Raji (cell line): Measurements from ENCODE around the gene LCTL.

Source experiments
- POLR2A ChIP-seq: IDR thresholded peaks from 2 replicates; pipeline ENCODE4 v1.6.1; 2011; ENCODE audit warnings: low read depth, low read length, control low read depth; ENCODE audit not compliant: insufficient read depth

LCTL gene

DNA sequence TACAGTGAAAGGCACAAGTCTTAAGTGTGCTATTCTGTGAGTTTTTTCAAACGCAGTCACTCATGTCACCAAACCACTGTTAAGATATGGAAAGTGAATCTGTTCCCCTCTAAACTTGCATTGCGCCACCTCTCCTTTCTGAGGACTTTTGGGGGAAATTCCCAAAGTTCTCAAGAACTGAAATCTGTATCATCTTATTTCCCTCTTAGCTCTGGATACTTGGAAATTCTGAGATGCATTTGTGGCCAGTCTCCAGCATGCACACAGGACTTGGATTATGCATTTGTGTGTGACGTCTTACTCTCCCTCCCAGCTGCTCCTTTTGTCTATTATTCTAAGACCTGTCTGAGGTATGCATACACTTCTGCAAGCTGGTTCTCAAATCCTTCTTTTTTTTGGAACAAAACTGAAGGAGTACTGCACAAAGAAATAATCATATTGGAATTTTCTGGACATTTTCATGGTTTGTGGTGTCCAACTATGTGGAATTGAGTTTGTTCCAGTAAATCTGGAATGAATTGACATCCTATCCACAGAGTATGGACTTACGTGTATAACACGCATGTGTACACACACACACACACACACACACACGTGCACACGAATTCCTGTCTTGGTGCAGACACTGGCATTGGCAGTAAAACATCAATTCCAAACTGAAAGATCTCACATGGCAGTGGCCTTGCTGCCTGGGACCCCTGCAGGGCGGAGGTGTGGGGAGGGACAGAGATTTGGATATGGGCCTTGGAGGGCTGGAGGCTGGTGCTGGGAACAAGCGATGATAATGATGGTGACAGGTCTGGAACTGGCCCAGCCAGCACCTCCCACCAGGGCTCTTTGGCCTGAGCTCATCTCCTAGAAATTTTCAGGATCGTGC is 8.2 kb upstream of the LCTL start:
- no peak for TF ChIP-seq POLR2A

DNA sequence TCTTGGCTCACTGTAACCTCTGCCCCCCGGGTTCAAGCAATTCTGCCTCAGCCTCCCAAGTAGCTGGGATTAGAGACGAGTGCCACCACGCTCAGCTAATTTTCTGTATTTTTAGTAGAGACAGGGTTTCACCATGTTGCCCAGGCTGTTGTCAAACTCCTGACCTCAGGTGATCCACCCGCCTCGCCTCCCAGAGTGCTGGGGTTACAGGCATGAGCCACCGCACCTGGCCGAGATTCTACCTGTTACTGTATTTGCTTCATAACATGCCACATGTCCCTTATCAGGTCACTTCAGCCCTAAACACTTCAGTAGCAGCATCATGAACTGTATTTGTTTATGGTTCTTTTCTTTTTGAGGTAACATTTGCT is 7.5 kb upstream of the LCTL start:
- TF ChIP-seq POLR2A, result no peak

DNA sequence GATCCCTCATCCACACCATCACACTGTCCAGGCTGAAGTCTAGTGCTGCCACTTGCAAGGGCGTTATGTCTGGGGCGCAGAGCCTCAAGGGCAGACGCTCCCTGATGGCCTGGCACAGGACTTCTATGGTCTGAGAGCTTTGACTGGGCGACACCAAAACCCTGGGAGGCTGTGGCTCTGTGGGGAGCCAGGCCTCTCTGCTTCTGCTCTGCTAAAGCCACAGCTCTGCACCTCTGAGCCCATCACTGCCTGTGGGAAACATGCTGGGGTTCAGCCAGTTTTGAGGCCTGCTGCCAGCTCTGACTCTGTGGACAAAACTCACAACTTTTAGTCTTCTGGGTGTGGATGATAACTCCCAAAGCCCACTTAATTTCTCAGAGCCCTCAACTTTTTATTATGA is 6.3 kb upstream of the LCTL start:
- no peak for TF ChIP-seq POLR2A

DNA sequence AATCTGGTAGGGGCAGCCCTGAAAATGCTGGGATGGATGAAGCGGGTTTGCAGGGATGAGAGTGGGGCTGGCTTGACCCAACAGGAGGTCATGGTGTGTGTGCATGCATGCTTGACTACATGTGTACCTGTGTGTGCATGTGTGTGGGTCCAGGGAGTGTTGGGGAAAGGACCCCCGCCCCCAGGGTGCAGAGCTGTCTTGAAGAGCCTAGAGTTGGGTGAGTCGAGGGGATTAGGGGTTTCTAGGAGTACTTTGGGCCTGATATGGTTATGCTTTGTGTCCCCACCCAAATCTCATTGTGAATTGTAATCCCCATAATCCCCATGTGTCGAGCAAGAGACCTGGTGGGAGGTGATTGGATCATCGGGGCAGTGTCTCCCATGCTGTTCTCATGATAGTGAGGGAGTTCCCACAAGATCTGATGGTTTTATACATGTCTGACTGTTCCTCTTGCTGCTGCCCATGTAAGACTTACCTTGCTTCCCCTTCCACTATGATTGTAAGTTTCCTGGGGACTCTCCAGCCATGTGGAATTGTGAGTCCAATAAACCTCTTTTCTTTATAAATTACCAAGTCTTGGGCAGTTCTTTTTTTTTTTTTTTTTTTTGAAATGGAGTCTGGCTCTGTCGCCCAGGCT is 5.2 kb upstream of the LCTL start:
- TF ChIP-seq POLR2A, result no peak

DNA sequence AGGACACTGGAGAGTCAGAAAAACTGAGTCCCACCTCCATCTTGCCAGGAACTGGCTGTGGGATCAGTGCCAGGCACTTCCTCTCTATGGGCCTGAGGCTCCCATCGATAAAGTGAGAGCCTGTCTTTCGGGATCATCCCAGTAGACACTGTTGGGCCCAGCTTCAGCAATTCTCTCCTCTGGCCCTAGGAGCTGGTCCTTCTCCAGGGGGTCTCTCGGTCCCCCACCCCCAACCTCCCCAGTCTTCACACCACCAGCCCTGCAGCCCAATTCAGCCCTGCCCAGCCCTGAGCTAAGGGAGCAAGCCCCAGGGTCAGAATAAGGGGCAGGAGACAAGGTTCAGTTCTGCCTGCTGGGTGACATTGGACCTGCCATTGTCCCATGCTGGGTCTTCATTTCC is 4.5 kb upstream of the LCTL start:
- no peak for TF ChIP-seq POLR2A

DNA sequence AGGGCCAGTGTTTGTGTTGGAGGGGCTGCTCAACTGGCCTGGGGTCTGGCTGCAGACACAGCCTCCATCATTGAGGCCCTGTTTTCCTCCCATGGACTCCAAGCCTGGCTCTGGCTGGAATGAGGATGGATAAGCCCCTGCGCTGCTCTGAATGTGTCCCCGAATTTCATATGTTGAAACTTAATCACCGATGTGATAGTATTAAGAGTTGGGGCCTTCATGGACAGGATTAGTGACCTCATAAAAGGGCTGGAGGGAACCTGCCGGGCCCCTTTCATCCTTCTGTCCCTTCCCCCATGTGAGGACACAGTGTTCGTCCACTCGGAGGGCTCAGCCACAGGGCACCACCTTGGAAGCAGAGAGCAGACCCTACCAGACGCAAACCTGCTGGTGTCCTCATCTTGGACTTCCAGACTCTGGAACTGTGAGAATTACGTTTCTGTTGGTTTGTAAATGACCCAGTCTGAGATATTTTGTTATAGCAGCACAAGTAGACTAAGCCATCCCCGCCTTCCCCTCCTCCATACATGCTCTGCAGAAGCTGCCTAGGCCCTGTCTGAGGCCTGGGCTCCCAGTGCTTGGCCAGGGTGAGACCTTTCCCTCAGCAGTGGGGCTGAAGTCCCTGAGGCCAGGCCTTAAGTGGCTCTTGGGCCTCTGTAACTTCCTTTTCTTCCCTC is 3.8 kb upstream of the LCTL start:
- TF ChIP-seq POLR2A, result no peak

DNA sequence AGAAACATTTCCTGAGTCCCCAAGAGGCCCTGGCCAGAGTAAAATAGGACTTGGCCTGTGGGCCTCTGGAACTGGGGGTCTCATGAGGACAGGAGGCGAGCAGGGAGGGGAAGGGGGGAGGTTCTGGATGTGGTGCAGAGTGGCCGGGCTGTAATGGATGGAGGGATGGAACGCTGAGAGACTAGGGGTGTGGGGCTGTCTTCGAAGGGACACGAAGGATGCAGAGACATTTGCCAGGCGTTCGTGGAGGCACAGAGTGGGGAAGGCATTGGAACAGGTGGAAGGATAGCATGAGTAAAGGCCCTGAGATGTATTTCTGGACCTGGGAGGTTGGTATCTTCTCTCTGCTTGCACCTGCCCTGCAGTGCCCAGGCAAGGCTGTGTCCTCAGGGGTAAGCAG is 2.1 kb upstream of the LCTL start:
- TF ChIP-seq POLR2A, result no peak

DNA sequence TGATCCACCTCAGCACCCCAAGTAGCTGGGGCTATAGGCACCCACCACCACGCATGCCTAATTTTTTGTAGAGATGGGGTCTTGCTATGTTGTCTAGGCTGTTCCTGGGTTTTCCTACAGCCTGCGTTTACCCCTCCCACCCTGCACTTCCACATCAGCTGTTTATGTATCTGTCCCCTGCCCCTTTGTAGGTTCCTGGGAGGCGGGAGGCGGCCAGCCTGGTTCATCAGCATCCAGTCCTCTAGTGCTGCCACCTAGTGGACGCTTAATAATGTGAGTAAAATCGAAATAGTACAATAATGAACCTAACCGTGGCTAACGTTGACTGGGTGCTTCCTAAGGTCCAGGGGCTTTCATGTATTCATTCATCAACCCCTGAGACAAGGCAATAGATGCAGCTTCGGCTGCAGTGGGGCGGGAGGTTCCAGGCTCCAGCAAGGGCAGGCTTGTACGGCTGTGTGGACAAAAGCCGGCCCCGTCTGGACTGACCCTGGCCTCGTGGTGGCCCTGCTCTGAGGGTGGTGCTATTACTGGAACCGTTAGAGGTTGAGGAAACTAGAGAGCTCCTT is 1.2 kb upstream of the LCTL start:
- TF ChIP-seq POLR2A, result no peak

DNA sequence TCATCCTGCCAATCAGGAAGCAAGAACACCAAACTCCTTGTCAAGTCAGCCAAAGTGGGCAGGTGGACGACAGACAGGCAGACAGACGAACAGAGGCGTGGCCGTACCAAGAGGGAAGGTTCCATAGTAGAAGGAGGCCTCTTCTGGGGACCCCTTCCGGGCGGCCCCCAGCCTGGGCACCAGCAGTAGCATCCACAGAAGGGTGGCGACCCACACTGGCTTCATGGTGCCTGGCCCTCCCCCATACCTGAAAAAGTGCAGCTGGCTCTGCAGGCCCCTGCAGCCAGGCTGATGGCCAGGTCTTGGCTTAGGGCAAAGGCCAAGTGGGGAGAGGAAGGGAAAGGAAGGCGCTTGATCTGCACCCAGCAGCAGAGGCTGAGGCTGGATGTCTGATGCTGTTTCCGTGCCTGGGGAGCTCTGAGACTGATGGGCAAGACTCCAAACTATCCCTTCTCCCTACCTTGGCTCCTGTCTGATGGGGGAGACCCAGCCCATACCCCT is 607 bp downstream of the LCTL start:
- TF ChIP-seq POLR2A, result no peak

DNA sequence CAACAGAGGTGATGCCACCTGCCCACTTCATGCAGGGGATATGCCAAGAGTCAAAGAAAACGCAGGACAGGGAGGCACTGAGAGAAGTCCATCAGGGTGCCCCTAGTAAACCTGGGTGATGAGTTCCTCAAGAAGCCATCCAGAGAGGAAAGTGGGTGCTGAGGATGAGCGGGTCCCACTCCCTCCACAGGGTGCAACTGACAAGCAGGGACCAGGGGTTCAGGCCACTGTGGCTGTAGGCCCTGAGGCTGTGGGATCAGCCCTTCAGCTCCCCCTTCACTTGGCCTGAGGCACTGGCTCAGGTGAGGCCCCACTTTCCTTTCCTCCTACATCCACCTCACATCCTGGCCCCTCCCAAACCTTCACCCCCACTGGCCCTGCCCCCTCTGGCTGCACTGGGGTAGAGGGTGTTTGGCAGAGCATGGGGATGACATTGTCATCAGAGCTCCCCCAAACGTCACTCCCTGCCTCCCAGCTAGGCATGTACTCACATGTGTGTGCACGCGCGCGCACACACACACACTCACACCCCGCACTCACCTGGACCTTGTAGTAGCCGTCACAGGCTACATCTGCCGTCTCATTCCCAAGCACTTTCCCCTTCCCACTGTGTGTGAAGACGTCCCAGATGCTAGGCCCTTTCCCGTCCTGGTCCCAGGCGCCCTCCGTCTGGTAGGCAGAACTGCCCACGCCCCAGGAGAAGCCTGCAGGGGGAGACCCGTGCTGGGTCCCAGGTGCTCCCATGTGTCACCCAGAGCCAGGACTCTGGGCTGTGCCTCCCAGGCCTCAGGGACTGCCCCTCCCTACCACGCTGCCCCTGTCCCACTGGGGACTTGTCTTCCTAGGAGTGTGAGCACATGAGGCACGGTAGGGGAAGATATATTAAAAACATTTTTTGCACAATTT is 1.4 kb downstream of the LCTL start:
- no peak for TF ChIP-seq POLR2A

DNA sequence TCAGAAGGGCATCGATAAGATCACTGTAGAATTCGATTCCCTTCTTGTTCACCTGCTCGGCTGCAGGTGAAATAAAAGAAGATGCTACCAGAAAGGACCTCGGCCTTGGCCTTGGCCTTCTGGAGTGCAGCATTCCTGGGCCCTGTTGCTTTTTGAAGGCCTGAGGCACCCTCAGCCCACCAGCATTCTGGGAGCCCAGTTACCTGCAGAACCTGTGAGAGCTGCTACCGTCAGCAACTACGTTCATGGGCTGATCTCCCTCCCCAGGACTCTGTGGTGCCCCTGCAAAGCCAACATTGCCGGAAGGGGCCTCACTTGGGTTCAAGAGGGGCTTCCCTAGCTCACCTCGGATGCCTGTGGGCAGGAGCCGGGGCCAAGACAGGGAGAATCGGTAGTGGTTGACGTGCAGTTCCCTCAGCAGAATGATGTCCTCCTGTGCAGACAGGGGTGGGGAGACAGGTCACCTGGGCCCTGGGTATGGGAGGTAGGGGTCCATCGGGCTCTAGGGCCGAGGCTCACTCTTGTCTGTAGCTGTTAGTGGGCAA is 2.2 kb downstream of the LCTL start:
- TF ChIP-seq POLR2A, result no peak

DNA sequence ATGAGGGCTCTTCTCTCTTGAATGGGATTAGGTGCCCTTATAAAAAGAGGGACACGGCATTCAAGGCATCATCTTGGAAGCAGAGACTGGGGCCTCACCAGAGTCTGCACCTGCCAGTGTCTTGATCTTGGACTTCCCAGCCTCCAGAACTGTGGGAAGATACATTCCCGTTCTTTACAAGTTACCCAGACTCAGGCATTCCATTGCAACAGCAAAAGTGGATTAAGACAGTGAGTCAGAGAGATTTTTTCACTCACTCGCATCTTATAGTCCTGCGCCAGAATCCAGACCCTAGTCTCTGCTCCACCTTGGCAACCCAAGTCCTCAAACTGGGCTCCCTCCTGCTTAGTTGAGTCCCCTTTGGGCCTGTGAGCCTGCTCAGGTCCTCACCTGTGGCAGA is 2.7 kb downstream of the LCTL start:
- TF ChIP-seq POLR2A, result no peak

DNA sequence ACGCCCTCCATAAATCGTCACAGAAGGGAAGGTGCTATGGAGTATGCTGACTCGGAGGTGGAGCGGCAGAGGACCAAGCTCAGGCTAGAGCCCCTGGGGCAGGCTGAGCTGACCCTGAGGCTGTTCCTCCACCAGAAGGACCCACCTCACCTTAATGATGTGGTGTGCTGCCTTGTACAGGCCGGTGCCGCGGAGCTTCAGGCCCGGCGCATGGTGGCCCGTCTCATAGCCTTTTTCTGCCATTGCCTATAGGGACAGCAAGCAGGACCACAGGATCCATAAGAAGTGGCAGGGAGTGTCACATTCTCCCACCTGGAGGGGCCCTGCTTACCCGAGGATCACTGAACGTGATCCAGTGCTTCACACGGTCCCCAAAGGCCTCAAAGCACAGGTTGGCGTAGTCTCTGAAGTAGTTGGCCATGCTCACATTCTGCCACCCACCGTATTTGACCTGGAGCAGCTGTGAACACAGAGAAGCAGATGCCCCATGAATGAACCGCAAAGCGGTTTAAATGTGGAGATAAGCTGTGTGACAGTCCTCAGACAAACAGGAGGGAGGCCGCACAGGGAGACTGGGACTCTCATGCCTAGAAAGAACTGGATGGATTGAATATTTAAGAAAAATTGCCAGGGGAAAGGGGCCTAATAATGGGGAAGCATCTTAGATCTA is 4.8 kb downstream of the LCTL start:
- no peak for TF ChIP-seq POLR2A

DNA sequence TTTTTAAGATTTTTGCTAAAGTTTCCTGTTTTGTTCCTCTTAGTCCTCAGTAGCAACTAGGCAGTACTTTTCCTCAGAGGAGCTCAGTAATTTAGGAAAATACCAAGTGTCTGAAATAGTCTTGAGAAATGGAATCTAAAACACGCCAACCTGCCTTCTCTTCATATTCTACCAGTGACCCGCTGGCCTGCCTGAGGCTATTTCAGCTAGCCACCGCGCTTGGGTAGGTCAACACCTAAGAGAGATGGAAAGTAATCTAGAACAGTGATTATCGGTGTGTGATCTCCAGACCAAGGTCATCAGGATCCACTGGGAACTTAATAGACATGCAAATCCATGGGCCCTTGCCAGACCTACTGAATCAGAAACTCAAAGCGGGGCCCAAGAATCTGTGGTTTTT is 7.5 kb downstream of the LCTL start:
- no peak for TF ChIP-seq POLR2A
